B cell (primary cell): ENCODE results near the gene LCN1. TPM values are rescaled to one million over a fixed set of nuclear protein-coding genes. Genes with fewer than 3 reads are reported as not detected.
A peak's percentile ranks its signal among the peaks of the same experiment; 100 is the strongest.

ENCODE experiments used
- ATAC-seq: fragments of 200-7000 bp; cut with Tn5 transposase; one replicate; pipeline ENCODE4 v1.10.0; 2021; ENCODE audit warnings: low read depth, mild to moderate bottlenecking, moderate number of reproducible peaks, moderate library complexity
- CTCF ChIA-PET: fragments of 350-600 bp; sonication (Branson Sonifier 250); formaldehyde crosslinking; loops from one replicate; lab custom pipeline; 2021; ENCODE audit warnings: antibody characterized with exemption, inconsistent platforms; lab: Charles Lee
- POLR2A ChIA-PET: fragments of 350-600 bp; sonication (Branson Sonifier 250); formaldehyde crosslinking; loops from one replicate; lab custom pipeline; 2021; ENCODE audit warnings: antibody characterized with exemption; lab: Charles Lee
- DNase-seq: peaks from one replicate; pipeline ENCODE4 v3.0.0; 2013
- H2AFZ ChIP-seq: 2 replicates; pipeline ENCODE4 v1.6.1; 2012; ENCODE audit warnings: mild to moderate bottlenecking, low read depth, low read length; ENCODE audit not compliant: insufficient read depth, poor library complexity, severe bottlenecking
- H3K27ac ChIP-seq, 2 donors: 1 replicate in 1 of 2; 2 replicates in 1 of 2; pipeline ENCODE4 v1.5.1; 2012 to 2013; ENCODE audit warnings: low read length in 2 of 2, mild to moderate bottlenecking in 2 of 2, moderate library complexity in 1 of 2
- H3K27me3 ChIP-seq, 4 experiments: fragments of 200-600 bp in 1 of 4; sonication (generic) in 1 of 4; replicated peaks in 1 of 4; 1 replicate in 2 of 4; 2 replicates in 2 of 4; pipeline versions ENCODE4 v1.6.1 to v1.7.0; 2013 to 2016; ENCODE audit warnings: low read length in 3 of 4, mild to moderate bottlenecking in 2 of 4, mixed read lengths in 1 of 4, moderate library complexity in 1 of 4; ENCODE audit not compliant: insufficient read depth in 4 of 4, control insufficient read depth in 3 of 4; ENCODE audit errors: control extremely low read depth in 1 of 4
- H3K36me3 ChIP-seq, 2 experiments: replicated peaks in 1 of 2; 1 replicate in 1 of 2; 2 replicates in 1 of 2; pipeline versions ENCODE4 v1.6.1 to v1.7.1; 2013; ENCODE audit warnings: low read length in 1 of 2; ENCODE audit not compliant: insufficient read depth in 2 of 2, control insufficient read depth in 1 of 2; ENCODE audit errors: control extremely low read depth in 1 of 2, extremely low read depth in 1 of 2
- H3K4me1 ChIP-seq, 2 donors: fragments of 200-600 bp in 1 of 2; sonication (generic) in 1 of 2; 1 replicate in 1 of 2; 2 replicates in 1 of 2; pipeline versions ENCODE4 v1.5.1 to v1.6.1; 2013 to 2017; ENCODE audit warnings: low read length in 2 of 2; ENCODE audit not compliant: control insufficient read depth in 2 of 2, insufficient read depth in 2 of 2
- H3K4me2 ChIP-seq: replicated peaks from 2 replicates; pipeline ENCODE3; 2012; ENCODE audit warnings: mild to moderate bottlenecking, low read depth, low read length; ENCODE audit not compliant: poor library complexity, severe bottlenecking
- H3K4me3 ChIP-seq, 5 experiments: fragments of 200-600 bp in 1 of 5; sonication (generic) in 1 of 5; 1 replicate in 3 of 5; 2 replicates in 2 of 5; pipeline versions ENCODE4 v1.5.1 to v1.7.0; 2011 to 2016; ENCODE audit warnings: low read length in 4 of 5, mild to moderate bottlenecking in 4 of 5, low read depth in 2 of 5, control low read depth in 1 of 5, moderate library complexity in 1 of 5; ENCODE audit not compliant: insufficient read depth in 1 of 5; ENCODE audit errors: control extremely low read depth in 1 of 5, extremely low read depth in 1 of 5
- H3K79me2 ChIP-seq: fragments of 200-600 bp; sonication (generic); one replicate; pipeline ENCODE4 v1.6.0; 2016; ENCODE audit warnings: low read length; ENCODE audit not compliant: control insufficient read depth, insufficient read depth
- H3K9ac ChIP-seq: fragments of 200-600 bp; sonication (generic); 2 replicates; pipeline ENCODE4 v1.6.1; 2017; ENCODE audit warnings: mild to moderate bottlenecking, low read length, moderate library complexity
- H3K9me3 ChIP-seq, 3 donors: one replicate each; pipeline versions ENCODE4 v1.6.1 to v1.7.1; 2013; ENCODE audit warnings: low read length in 2 of 3; ENCODE audit not compliant: control insufficient read depth in 2 of 3, insufficient read depth in 1 of 3; ENCODE audit errors: control extremely low read depth in 1 of 3
- H4K20me1 ChIP-seq: 2 replicates; pipeline ENCODE4 v1.6.0; 2012; ENCODE audit warnings: mild to moderate bottlenecking, low read length; ENCODE audit not compliant: insufficient read depth, control insufficient read depth, poor library complexity, severe bottlenecking
- H3K27ac Mint-ChIP-seq: one replicate; pipeline ENCODE4 v1.8.0; 2021; ENCODE audit warnings: mixed read lengths
- H3K27me3 Mint-ChIP-seq: one replicate; pipeline ENCODE4 v1.8.0; 2021; ENCODE audit warnings: mixed read lengths
- H3K4me1 Mint-ChIP-seq: one replicate; pipeline ENCODE4 v1.8.0; 2021; ENCODE audit warnings: mixed read lengths
- H3K4me3 Mint-ChIP-seq: one replicate; pipeline ENCODE4 v1.8.0; 2021; ENCODE audit warnings: mixed read lengths
- H3K9me3 Mint-ChIP-seq: one replicate; pipeline ENCODE4 v1.8.0; 2022; ENCODE audit warnings: mixed read lengths; ENCODE audit not compliant: insufficient read depth
- CTCF ChIP-seq: fragments of 200-600 bp; IDR thresholded peaks from one replicate; pipeline ENCODE4 v1.8.0; 2022; ENCODE audit warnings: antibody characterized with exemption, mild to moderate bottlenecking
- EZH2 ChIP-seq: IDR thresholded peaks from 2 replicates; pipeline ENCODE4 v1.6.1; 2012; ENCODE audit warnings: borderline replicate concordance, low read depth, mild to moderate bottlenecking, moderate library complexity, low read length; ENCODE audit not compliant: insufficient read depth, poor library complexity, severe bottlenecking
- WGBS: methylation state at CpG from one replicate; pipeline ENCODE4 v1.1.5; 2013; ENCODE audit warnings: missing lambda C conversion rate; ENCODE audit not compliant: insufficient coverage; 5-methylcytosine and 5-hydroxymethylcytosine counted together
- intact Hi-C: fragments of 100-400 bp; cut with micrococcal nuclease; formaldehyde crosslinking; loops from one replicate; pipeline ENCODE4 v1.10.0; 2022
- polyA plus RNA-seq: library from polyadenylated mRNA; depleted of rRNA; stranded (reverse); fragments of >200 nt; gene quantifications from 2 replicates; pipeline ENCODE4 v1.2.3, GENCODE V29; 2012
- total RNA-seq, 2 donors: library from RNA; stranded (reverse); fragments of 120-200 nt in 1 of 2; gene quantifications; 1 replicate in 1 of 2; 2 replicates in 1 of 2; pipeline versions ENCODE4 v1.2.3 to v1.2.4, GENCODE V29; 2013 to 2022

Gene LCN1
- total and polyA plus RNA-seq, 2 donors (not counting 1 experiment from before 2014, with no cell fraction given) = not detected

GRCh38 chr9:135480940-135481310, 40.3 kb upstream of the LCN1 start:
- H3K9ac ChIP-seq = peak overlapping the region; percentile 63
- CTCF ChIA-PET = interaction anchor here (1.2 to 1.4 kb wide), 3 partner anchors 9 to 24 kb away, joined by 3 to 5 read pairs (median 4); partner anchors contain the start of gene MRPS2
- POLR2A ChIA-PET = interaction anchor here (0.6 kb wide), 1 partner anchor 24 kb away, joined by 4 read pairs; no protein-coding TSS in a partner anchor
- peaks cover 7% of the 10 kb centered on the region for H3K27me3 Mint-ChIP-seq
- intact Hi-C loops = loop anchor here (2.0 kb wide), 1 partner anchor 18 kb away; a partner anchor contains a TSS
- peaks cover 8% of the 10 kb centered on the region for H3K4me1 Mint-ChIP-seq
- no peaks in the 10 kb centered on the region for H4K20me1 ChIP-seq
- H3K27ac Mint-ChIP-seq = no peak overlapping the region
- H3K4me2 ChIP-seq = peak overlapping the region; percentile 98
- H3K27me3 ChIP-seq = peaks cover 0 to 32% (median 0%) of the 10 kb centered on the region in 4 experiments
- H3K4me3 ChIP-seq = peak overlapping the region in 4 of 5 experiments; percentile 43 to 69 (median 63)
- H2AFZ ChIP-seq = peak overlapping the region; percentile 79
- no peak for TF ChIP-seq EZH2
- H3K9me3 Mint-ChIP-seq = no peaks in the 10 kb centered on the region
- H3K36me3 ChIP-seq = no peaks in the 10 kb centered on the region
- ATAC-seq = no peak
- peak; percentile 37 for DNase-seq
- peak overlapping the region; percentile 71 for H3K4me3 Mint-ChIP-seq
- H3K4me1 ChIP-seq = peaks cover 10 to 15% of the 10 kb centered on the region in 2 donors
- 41% methylated on average over 10 of the region's 11 CpGs for WGBS
- no peaks in the 10 kb centered on the region for H3K9me3 ChIP-seq
- no peaks in the 10 kb centered on the region for H3K79me2 ChIP-seq
- no peak overlapping the region for H3K27ac ChIP-seq

- ChIA-PET CTCF (interaction anchor here (0.7 to 1.6 kb wide), 2 partner anchors 22 kb away, joined by 4 read pairs; no protein-coding TSS in a partner anchor), POLR2A (no interaction called here)
- intact Hi-C loops = no loop called here
- Mint-ChIP-seq H3K27me3 (peaks cover 7% of the 10 kb centered on the region), H3K27ac (no peak overlapping the region), H3K4me3 (peak overlapping the region; percentile 54), H3K4me1 (peaks cover 8% of the 10 kb centered on the region), H3K9me3 (no peaks in the 10 kb centered on the region)
- Histone ChIP-seq H3K36me3 (no peaks in the 10 kb centered on the region), H4K20me1 (no peaks in the 10 kb centered on the region), H2AFZ (no peak overlapping the region), H3K4me2 (no peak overlapping the region), H3K27ac (no peak overlapping the region), H3K27me3 (peaks cover 0 to 28% (median 0%) of the 10 kb centered on the region in 4 experiments), H3K9me3 (no peaks in the 10 kb centered on the region), H3K79me2 (no peaks in the 10 kb centered on the region), H3K9ac (no peak overlapping the region), H3K4me3 (no peak overlapping the region), H3K4me1 (peaks cover 10 to 15% of the 10 kb centered on the region in 2 donors)
- TF ChIP-seq CTCF = no peak
- TF ChIP-seq EZH2 = no peak
- WGBS = 73% methylated on average over 2 of the region's 8 CpGs
- DNase-seq (no peak), ATAC-seq (no peak)
These were observed 39.1 kb upstream of the LCN1 start for GRCh38 chr9:135482015-135482754.
